Measurements from ENCODE around the gene AKAP13. TPM values are rescaled to one million over a fixed set of nuclear protein-coding genes. Genes with fewer than 3 reads are reported as not detected.

Gene AKAP13
- total and polyA plus RNA-seq, 7 donors, result 18.2 to 126 (median 93.7) TPM

DNA sequence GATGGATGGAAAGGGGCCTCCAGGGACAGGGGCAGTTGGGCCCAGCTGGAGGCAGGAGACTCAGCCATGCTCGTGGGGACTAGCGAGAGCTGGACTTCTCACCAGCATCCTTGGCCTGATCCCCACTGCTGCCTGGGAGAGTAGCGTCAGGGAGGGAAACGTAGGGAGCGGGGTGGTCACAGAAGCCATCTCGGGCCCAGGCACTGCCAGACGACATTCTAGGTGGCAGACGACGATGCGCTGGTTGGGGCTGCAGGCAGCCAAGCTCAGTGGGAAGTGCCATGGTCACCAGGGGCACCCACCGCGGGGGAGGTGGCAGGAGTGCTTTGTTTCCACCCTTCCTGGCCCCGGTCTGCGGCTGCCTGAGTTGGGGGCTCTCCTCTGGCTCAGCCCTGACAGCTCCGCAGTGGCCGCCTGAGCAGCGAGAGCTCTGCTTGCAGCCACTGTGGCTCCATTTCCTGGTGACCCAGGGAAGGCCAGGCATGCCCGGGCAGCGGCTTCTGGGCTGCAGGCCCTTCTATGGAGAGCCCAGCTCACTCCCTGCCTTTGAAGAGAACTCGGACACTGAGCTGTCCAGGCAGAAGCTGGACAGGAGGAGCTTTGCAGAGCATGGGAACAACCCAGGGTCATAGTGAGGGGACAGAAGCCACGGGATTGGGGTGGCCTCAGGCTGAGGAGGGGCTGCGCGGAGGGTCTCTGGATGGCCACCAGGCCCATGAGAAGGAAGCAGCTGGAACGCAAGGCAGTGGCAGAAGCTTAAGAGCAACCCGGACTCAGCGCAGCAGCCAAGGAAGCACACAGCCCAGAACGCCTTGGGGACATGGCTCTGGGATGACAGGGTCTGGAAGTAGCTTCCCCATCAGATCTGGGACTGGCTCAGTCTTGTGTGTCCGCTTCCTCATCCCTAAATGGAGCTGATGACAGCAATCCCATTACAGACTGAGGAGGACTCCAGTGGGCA lies 383.6 kb downstream of the AKAP13 start:
- Histone ChIP-seq H3K9me3 (no peaks in the 10 kb centered on the region), H3K27me3 (ENCODE audit: insufficient read depth in 3 of 3, low read length in 2 of 3) (no peaks in the 10 kb centered on the region), H3K36me3 (ENCODE audit: insufficient read depth in 1 of 2, low read depth in 1 of 2) (peaks cover 0 to 18% of the 10 kb centered on the region in 2 donors), H3K4me1 (peaks cover 49% of the 10 kb centered on the region), H3K4me3 (no peak overlapping the region), H3K27ac (peak overlapping the region; percentile 71)
- TF ChIP-seq, protein P1, sequence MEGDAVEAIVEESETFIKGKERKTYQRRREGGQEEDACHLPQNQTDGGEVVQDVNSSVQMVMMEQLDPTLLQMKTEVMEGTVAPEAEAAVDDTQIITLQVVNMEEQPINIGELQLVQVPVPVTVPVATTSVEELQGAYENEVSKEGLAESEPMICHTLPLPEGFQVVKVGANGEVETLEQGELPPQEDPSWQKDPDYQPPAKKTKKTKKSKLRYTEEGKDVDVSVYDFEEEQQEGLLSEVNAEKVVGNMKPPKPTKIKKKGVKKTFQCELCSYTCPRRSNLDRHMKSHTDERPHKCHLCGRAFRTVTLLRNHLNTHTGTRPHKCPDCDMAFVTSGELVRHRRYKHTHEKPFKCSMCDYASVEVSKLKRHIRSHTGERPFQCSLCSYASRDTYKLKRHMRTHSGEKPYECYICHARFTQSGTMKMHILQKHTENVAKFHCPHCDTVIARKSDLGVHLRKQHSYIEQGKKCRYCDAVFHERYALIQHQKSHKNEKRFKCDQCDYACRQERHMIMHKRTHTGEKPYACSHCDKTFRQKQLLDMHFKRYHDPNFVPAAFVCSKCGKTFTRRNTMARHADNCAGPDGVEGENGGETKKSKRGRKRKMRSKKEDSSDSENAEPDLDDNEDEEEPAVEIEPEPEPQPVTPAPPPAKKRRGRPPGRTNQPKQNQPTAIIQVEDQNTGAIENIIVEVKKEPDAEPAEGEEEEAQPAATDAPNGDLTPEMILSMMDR (IDR thresholded peaks at IDR 0.05), result no peak
- WGBS, 3 donors, result 79 to 86% (median 81%) methylated on average over 28 of the region's 28 CpGs
- ATAC-seq (peak; percentile 10 to 24 (median 15)), DNase-seq (peak in 1 of 2 donors; percentile 58)
- intact Hi-C loops (cut with DNase I), result no loop called here

DNA sequence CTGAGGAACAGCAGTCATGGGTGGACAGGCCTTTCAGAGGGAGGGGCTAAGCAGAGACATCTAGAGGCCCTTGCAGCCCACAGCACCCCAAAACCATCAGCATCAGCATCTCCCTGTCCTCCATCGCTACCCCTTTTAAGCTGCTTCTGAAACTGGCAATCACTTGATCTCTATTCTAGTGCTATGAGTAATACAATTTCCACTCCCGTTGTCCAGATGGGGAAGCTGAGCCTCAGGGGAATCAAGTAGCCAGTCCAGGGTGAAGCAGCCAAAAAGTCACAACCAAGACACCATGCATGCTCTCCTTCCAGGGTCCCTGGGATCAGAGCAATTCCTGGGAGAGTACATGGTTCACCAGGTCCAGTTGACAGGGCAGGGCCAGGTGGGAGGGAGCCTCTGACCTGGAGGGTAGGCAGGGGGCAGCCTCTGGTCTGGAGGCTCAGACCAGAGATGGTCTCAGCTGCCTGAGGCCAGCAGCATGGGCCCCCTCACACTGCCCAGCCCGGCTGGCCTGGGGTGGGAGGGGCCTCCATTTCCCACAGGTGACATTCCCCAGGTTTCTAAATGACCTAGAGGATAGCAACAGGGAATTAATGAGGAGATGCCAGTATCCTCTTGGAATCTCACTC lies 384.4 kb downstream of the AKAP13 start:
- Histone ChIP-seq H3K9me3 (no peaks in the 10 kb centered on the region), H3K27me3 (ENCODE audit: insufficient read depth in 3 of 3, low read length in 2 of 3) (no peaks in the 10 kb centered on the region), H3K36me3 (ENCODE audit: insufficient read depth in 1 of 2, low read depth in 1 of 2) (peaks cover 0 to 22% of the 10 kb centered on the region in 2 donors), H3K4me1 (peaks cover 42% of the 10 kb centered on the region), H3K4me3 (no peak overlapping the region), H3K27ac (peak overlapping the region; percentile 71)
- TF ChIP-seq, protein P1 (IDR thresholded peaks at IDR 0.05), result no peak
- ATAC-seq (peak; percentile 60 to 75 (median 62)), DNase-seq (no peak)
- intact Hi-C loops (cut with DNase I), result no loop called here
- 21 to 28% (median 28%) methylated on average over 3 of the region's 3 CpGs for WGBS, 3 donors

DNA sequence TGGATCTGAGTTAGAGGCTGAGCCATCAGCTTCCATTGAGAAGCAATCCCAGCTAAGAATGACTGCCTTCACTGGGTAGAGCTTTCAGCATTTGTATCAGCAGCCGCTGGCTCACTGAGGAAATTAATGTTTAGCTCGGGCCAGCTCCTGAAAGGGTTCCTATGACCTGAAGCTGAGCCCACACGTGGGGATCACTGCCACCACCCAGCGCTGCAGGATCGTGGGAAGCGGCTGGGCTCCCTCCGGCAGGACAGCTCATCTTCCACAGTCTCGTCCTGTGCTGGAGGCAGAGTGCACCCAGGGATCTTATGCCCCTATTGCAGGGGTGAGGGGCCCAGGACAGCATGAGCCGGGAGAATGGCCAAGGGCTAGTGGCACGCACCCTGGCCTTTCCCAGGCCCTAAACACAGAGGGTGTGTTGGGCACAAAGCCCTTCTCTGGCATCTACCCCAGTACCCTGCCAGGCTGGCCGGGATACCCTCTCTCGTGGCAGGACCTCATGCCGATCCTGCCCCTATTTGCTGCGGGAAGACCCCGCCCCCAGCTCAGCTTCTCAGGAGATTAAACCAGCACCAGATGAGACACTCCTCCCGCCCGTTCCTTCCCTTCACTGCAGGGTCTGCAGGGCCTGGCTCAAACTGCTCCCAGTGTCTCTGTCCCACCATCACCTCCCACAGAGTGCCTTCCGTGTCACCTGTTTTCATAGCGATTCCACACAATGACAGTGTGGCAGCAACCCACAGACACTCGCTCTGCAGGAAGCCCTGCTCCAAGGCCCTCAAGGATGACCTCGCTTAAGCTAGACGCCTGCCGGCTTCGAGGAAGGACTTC lies 385.8 kb downstream of the AKAP13 start:
- DNase-seq, result no peak
- peaks cover 44% of the 10 kb centered on the region for H3K4me1 ChIP-seq
- H3K36me3 ChIP-seq (ENCODE audit: insufficient read depth in 1 of 2, low read depth in 1 of 2), result peaks cover 0 to 13% of the 10 kb centered on the region in 2 donors
- peak in 2 of 4 donors; percentile 14 to 26 for ATAC-seq
- intact Hi-C loops (cut with DNase I), result no loop called here
- no peak overlapping the region for H3K4me3 ChIP-seq
- WGBS, 3 donors, result 36 to 51% (median 38%) methylated on average over 20 to 24 of the region's 24 CpGs
- peak overlapping the region; percentile 28 for H3K27ac ChIP-seq
- H3K27me3 ChIP-seq (ENCODE audit: insufficient read depth in 3 of 3, low read length in 2 of 3), result no peaks in the 10 kb centered on the region
- TF ChIP-seq, protein P1 (IDR thresholded peaks at IDR 0.05), result no peak
- no peaks in the 10 kb centered on the region for H3K9me3 ChIP-seq

DNA sequence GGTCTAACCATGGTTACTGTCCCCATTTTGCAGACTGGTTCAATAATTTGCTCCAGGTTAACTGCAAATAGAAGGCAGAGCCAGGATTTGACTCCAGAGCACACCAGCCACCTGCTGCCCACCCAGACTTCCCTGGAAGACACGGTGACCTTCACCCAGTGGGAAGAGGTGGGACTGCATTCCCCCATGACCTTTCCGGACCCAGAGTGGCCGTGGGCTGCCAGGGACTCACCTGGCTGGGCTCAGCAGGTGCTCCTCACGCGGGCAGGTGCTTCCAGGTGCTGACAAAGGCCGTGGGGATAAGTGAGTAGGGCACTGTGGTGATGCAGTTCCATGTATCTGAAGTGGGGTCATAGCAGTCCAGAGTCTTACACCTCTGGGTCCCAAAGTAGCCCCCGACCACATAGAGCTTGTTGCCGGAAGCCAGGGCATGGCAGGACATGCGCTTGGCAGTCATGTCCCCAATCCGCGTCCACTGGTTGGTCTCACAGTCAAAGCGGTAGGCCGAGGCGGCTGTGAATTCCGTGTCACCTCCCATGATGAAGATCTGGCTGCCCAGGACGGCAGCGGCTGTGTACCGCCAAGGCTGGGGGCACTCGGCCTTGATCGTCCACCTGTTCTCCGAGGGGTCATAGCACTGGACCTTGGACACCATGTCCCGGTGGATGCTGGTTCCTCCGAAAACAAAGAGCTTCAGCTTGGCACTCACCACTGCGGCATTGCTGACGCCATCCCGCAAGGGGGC lies 387.6 kb downstream of the AKAP13 start:
- intact Hi-C loops (cut with DNase I), result no loop called here
- H3K27ac ChIP-seq, result no peak overlapping the region
- no peak for DNase-seq
- WGBS, 3 donors, result 94 to 98% (median 96%) methylated on average over 26 of the region's 26 CpGs
- peaks cover 52% of the 10 kb centered on the region for H3K4me1 ChIP-seq
- no peaks in the 10 kb centered on the region for H3K9me3 ChIP-seq
- TF ChIP-seq, protein P1 (IDR thresholded peaks at IDR 0.05), result no peak
- H3K4me3 ChIP-seq, result no peak overlapping the region
- no peak for ATAC-seq
- peaks cover 0 to 13% of the 10 kb centered on the region in 2 donors for H3K36me3 ChIP-seq (ENCODE audit: insufficient read depth in 1 of 2, low read depth in 1 of 2)
- no peaks in the 10 kb centered on the region for H3K27me3 ChIP-seq (ENCODE audit: insufficient read depth in 3 of 3, low read length in 2 of 3)
